ENCODE measurements around the gene ACSF3. TPM values are rescaled to one million over a fixed set of nuclear protein-coding genes. Genes with fewer than 3 reads are reported as not detected.

ACSF3 gene
- total RNA-seq, 1 experiment from 2014 or later, result 34.0 TPM

- no peak overlapping the region for H3K4me2 ChIP-seq
- H3K27ac ChIP-seq, result no peak overlapping the region
- no peaks in the 10 kb centered on the region for H3K36me3 ChIP-seq (ENCODE audit: low read depth)
- TF ChIP-seq EZH2 (IDR thresholded peaks at IDR 0.05; ENCODE audit: low read depth), result no peak
- TF ChIP-seq CTCF (conservative IDR thresholded peaks at IDR 0.05), result no peak
- no peak overlapping the region for H2AFZ ChIP-seq
- H3K27me3 ChIP-seq (ENCODE audit: insufficient read depth, low read depth), result peaks cover 35% of the 10 kb centered on the region
- no peaks in the 10 kb centered on the region; the same call in 1 of the 2 replicates for H4K20me1 ChIP-seq (ENCODE audit: insufficient read depth)
- H3K79me2 ChIP-seq (ENCODE audit: low read depth), result no peaks in the 10 kb centered on the region
- no TSS peak for BruUV-seq (replicated peaks)
- peaks cover 11% of the 10 kb centered on the region for H3K4me1 ChIP-seq (replicated peaks; ENCODE audit: insufficient read depth)
- ChIA-PET POLR2A (ENCODE audit: unreplicated experiment) (no interaction called here), CTCF (interaction anchor here (0.6 kb wide), 1 partner anchor 736 kb away, joined by 4 read pairs; no protein-coding TSS in a partner anchor)
- no peak for DNase-seq
- no peaks in the 10 kb centered on the region for H3K9me3 ChIP-seq (ENCODE audit: insufficient read depth, low read depth)
- no peak overlapping the region for H3K4me3 ChIP-seq
- H3K9me2 ChIP-seq (ENCODE audit: insufficient read depth), result no peaks in the 10 kb centered on the region
- peaks cover 11% of the 10 kb centered on the region; the same call in 1 of the 2 replicates for H3F3A ChIP-seq (ENCODE audit: insufficient read depth, low read depth)
- intact Hi-C loops (cut with micrococcal nuclease; ENCODE audit: unreplicated experiment), result loop anchor here (10.0 kb wide), 1 partner anchor 719 kb away; the partner anchor contains the start of gene ZFPM1
These were observed 79.7 kb downstream of the ACSF3 start for GRCh38 chr16:89173174-89173921.

- no peaks in the 10 kb centered on the region for H3K79me2 ChIP-seq (ENCODE audit: low read depth)
- TF ChIP-seq CTCF (conservative IDR thresholded peaks at IDR 0.05) (no peak), EZH2 (IDR thresholded peaks at IDR 0.05; ENCODE audit: low read depth) (no peak)
- H3K4me1 ChIP-seq (replicated peaks; ENCODE audit: insufficient read depth), result peaks cover 11% of the 10 kb centered on the region
- H3K4me2 ChIP-seq, result no peak overlapping the region
- peaks cover 11% of the 10 kb centered on the region; the same call in 1 of the 2 replicates for H3F3A ChIP-seq (ENCODE audit: insufficient read depth, low read depth)
- no peak overlapping the region for H2AFZ ChIP-seq
- POLR2A ChIA-PET (ENCODE audit: unreplicated experiment), result no interaction called here
- no peaks in the 10 kb centered on the region for H3K36me3 ChIP-seq (ENCODE audit: low read depth)
- H3K4me3 ChIP-seq, result no peak overlapping the region
- BruUV-seq (replicated peaks), result no TSS peak
- intact Hi-C loops (cut with micrococcal nuclease; ENCODE audit: unreplicated experiment), result loop anchor here (10.0 kb wide), 1 partner anchor 719 kb away; the partner anchor contains the start of gene ZFPM1
- H3K9me2 ChIP-seq (ENCODE audit: insufficient read depth), result no peaks in the 10 kb centered on the region
- no peak for DNase-seq
- CTCF ChIA-PET, result no interaction called here
- no peak overlapping the region for H3K27ac ChIP-seq
- no peaks in the 10 kb centered on the region for H3K9me3 ChIP-seq (ENCODE audit: insufficient read depth, low read depth)
- H3K27me3 ChIP-seq (ENCODE audit: insufficient read depth, low read depth), result peaks cover 35% of the 10 kb centered on the region
- H4K20me1 ChIP-seq (ENCODE audit: insufficient read depth), result no peaks in the 10 kb centered on the region; the same call in 1 of the 2 replicates
These were observed 80.6 kb downstream of the ACSF3 start for GRCh38 chr16:89174055-89174827.

DNA sequence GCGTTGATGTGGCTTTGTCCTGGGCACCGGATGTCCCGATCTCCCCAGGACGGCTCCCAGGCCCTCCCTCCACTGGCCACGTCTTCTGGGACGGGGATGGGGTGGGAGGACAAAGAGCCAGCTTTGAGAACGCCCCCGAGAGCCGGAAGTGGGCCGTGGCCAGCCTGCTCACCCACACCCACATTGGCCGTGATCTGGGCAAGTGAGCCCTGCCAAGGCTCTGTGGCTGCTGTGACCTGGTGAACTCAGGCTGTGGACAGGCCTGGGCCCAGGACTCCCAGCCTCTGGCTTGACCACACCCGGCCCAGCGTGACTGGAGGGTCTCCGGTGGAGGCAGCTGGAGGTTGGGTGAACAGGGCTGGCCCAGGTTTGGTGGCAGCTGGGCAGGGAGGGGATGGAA, 81.2 kb downstream of the ACSF3 start:
- peaks cover 11% of the 10 kb centered on the region; the same call in 1 of the 2 replicates for H3F3A ChIP-seq (ENCODE audit: insufficient read depth, low read depth)
- POLR2A ChIA-PET (ENCODE audit: unreplicated experiment), result no interaction called here
- H3K4me1 ChIP-seq (replicated peaks; ENCODE audit: insufficient read depth), result peaks cover 11% of the 10 kb centered on the region
- no peaks in the 10 kb centered on the region for H3K9me3 ChIP-seq (ENCODE audit: insufficient read depth, low read depth)
- no peaks in the 10 kb centered on the region; the same call in none of the 2 replicates for H4K20me1 ChIP-seq (ENCODE audit: insufficient read depth)
- peaks cover 35% of the 10 kb centered on the region for H3K27me3 ChIP-seq (ENCODE audit: insufficient read depth, low read depth)
- intact Hi-C loops (cut with micrococcal nuclease; ENCODE audit: unreplicated experiment), result loop anchor here (10.0 kb wide), 1 partner anchor 720 kb away; the partner anchor contains the start of gene ZFPM1
- TF ChIP-seq EZH2 (IDR thresholded peaks at IDR 0.05; ENCODE audit: low read depth) (no peak), CTCF (conservative IDR thresholded peaks at IDR 0.05) (no peak)
- H3K79me2 ChIP-seq (ENCODE audit: low read depth), result no peaks in the 10 kb centered on the region
- no peak overlapping the region for H3K27ac ChIP-seq
- H3K36me3 ChIP-seq (ENCODE audit: low read depth), result no peaks in the 10 kb centered on the region
- H3K4me2 ChIP-seq, result no peak overlapping the region
- no TSS peak for BruUV-seq (replicated peaks)
- H2AFZ ChIP-seq, result no peak overlapping the region
- no peak overlapping the region for H3K4me3 ChIP-seq
- no peaks in the 10 kb centered on the region for H3K9me2 ChIP-seq (ENCODE audit: insufficient read depth)
- no peak for DNase-seq
- CTCF ChIA-PET, result interaction anchor here (0.5 kb wide), 1 partner anchor 156 kb away, joined by 5 read pairs; no protein-coding TSS in a partner anchor

All from PC-9 (cell line).